ENCODE results near the gene MID2.

MID2 gene

DNA sequence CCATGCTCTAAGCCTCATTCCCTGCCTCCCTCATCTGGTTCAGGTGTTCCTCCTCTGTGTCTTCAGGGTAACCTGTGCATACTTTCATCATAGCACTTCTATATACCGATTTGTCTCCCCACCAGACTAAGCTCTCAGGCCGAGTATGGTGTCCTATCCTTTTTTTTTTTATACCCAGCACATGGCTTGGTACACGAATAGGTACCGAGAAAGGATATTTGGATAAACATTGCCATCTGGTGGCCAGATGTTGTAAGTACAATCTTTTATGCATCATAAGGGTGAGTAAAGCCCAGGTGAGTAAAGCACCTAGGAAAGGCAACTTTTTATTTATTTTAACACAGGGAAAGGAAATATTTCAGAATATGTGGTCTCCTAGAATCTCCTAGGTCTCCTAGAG, 68.4 kb downstream of the MID2 start:
- peak; percentile 47 for DNase-seq (ENCODE audit: low read depth)
- no peak overlapping the region for H3K4me3 ChIP-seq (ENCODE audit: low read depth, low read length)
- TF ChIP-seq, protein P1, sequence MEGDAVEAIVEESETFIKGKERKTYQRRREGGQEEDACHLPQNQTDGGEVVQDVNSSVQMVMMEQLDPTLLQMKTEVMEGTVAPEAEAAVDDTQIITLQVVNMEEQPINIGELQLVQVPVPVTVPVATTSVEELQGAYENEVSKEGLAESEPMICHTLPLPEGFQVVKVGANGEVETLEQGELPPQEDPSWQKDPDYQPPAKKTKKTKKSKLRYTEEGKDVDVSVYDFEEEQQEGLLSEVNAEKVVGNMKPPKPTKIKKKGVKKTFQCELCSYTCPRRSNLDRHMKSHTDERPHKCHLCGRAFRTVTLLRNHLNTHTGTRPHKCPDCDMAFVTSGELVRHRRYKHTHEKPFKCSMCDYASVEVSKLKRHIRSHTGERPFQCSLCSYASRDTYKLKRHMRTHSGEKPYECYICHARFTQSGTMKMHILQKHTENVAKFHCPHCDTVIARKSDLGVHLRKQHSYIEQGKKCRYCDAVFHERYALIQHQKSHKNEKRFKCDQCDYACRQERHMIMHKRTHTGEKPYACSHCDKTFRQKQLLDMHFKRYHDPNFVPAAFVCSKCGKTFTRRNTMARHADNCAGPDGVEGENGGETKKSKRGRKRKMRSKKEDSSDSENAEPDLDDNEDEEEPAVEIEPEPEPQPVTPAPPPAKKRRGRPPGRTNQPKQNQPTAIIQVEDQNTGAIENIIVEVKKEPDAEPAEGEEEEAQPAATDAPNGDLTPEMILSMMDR (IDR thresholded peaks at IDR 0.05; ENCODE audit: insufficient read depth, low read depth, low read length, missing control alignments): peak; percentile 24

DNA sequence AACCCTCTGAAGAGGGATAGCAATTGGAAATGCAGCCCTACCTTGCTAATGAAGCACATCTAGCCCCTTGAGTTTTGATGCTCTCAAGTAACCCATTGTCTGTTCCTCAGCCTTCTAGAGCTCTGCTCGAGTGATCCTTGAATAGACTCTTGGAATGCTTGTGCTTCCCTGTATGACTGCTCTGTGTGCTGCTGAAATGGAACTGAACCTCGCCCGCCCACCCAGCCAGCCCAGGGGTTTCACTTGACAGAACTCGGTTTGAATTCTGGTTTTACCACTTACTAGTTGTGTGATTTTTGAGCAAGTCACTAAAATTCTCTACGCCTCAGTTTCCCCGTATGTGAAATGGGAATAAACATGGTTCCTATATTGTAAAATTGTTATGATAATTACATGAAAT, 77.1 kb downstream of the MID2 start:
- DNase-seq (ENCODE audit: low read depth): no peak
- no peak overlapping the region for H3K4me3 ChIP-seq (ENCODE audit: low read depth, low read length)
- TF ChIP-seq, protein P1 (IDR thresholded peaks at IDR 0.05; ENCODE audit: insufficient read depth, low read depth, low read length, missing control alignments): no peak

DNA sequence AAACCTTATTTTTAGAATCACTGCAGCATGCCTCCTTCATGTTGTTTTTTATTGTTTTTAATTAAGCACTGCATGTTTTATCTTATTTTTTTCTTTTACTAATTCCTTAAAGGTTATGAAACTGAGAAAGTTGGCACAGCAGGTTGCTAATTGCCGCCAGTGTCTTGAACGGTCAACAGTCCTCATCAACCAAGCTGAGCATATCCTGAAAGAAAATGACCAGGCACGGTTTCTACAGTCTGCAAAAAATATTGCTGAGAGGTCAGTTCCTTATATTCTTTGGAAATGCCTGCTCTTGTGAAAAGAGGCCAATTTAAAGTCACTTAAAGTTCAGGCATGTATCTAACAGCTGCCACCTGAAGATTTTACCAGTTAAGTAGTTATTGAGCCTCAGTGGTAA, 79.7 kb downstream of the MID2 start:
- no peak overlapping the region for H3K4me3 ChIP-seq (ENCODE audit: low read depth, low read length)
- DNase-seq (ENCODE audit: low read depth): no peak
- TF ChIP-seq, protein P1 (IDR thresholded peaks at IDR 0.05; ENCODE audit: insufficient read depth, low read depth, low read length, missing control alignments): no peak

DNA sequence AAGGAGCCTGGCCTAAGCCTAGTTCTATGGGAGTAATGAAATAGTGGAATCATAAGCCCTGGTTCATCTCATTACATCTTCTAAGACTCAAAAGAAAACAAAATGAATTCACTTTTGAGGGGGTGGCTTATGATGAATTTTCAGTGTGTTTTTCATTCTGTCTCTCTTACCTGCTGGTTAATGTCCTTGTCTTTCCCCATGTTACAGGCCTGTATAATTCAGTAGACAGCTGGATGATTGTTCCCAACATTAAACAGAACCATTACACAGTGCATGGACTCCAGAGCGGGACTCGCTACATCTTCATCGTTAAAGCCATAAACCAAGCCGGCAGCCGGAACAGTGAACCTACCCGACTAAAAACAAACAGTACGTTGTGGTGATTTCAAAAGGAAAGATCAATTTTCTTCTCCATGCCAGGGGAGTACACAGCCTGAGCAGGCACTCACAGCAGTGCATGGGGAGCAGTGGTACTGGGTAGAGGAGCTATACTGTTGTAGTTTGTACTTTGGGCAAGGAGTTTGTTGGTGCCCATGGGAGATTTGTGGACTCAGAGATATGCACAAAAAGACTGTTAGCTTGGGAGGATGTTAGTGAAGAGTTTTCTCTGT, 98.6 kb downstream of the MID2 start:
- TF ChIP-seq, protein P1 (IDR thresholded peaks at IDR 0.05; ENCODE audit: insufficient read depth, low read depth, low read length, missing control alignments): no peak
- DNase-seq (ENCODE audit: low read depth): no peak
- no peak overlapping the region for H3K4me3 ChIP-seq (ENCODE audit: low read depth, low read length)

DNA sequence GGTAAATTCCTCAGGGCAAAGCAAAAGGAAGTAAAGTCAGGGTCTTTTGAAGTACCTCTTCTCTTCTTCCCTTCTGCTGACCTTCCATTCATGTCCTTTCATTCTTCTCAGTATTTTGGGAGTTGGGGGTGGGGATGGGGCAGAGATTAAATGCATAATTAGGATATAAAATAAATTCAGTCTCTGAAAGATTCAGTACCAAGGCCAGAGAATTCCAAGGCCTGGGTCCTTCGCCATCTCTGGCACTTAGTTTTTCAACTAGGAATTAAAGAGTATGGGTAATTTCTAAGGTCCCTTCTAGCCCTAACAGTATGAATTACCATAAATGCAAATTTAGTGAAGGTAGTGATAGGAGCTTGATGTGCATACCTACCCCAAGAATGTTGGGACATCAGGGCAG, 108.6 kb downstream of the MID2 start:
- TF ChIP-seq, protein P1 (IDR thresholded peaks at IDR 0.05; ENCODE audit: insufficient read depth, low read depth, low read length, missing control alignments): no peak
- no peak for DNase-seq (ENCODE audit: low read depth)
- H3K4me3 ChIP-seq (ENCODE audit: low read depth, low read length): no peak overlapping the region

DNA sequence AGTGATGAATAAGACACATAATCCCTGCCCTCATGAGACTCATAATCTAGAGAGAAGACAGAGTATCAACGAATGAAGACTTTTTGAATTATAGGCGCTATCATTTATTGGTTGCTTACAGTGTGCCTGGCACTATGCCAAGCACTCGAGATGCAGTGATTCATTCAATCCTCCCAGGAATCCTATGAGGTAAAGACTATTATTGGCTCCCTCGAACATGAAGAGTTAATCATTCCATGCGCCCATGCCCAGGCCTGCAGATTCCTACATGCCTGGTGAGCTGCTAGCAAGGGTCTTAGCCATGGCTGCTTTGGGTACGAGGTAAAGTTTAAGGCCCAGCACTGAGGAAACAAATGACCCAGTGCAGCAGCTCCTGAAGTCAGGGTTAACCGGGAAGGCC, 109.5 kb downstream of the MID2 start:
- TF ChIP-seq, protein P1 (IDR thresholded peaks at IDR 0.05; ENCODE audit: insufficient read depth, low read depth, low read length, missing control alignments): no peak
- no peak overlapping the region for H3K4me3 ChIP-seq (ENCODE audit: low read depth, low read length)
- no peak for DNase-seq (ENCODE audit: low read depth)
